Ecto neural progenitor cell (in vitro differentiated cells): Measurements from ENCODE around the gene CRB1.

Experiments used
- DNase-seq: peaks from one replicate; pipeline ENCODE4 v3.0.0-alpha.2; 2018; ENCODE audit warnings: low spot score

CRB1 gene

DNA sequence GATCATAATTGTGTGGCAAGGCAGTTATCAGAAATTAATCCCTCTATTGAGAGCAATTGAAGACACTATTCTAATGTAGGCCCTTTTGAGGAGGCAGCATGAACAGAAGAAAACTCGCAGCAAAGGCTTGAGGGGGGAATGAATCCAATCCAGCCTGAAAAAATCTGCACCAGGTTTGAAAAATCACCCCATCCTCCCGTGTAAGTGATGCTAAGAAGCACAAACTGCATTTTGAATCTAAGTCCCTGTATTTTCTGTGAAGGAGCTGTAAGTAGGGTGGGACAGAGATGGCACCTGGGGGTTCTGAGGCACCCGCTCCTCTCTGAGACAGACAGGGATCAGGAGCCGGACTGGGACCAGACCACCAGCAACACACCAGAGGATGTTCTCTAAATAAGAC lies at the start of gene CRB1:
CRB1 (plus strand) TSS at position 241 of the 400 bp plus-strand sequence. CDS start 161 bp downstream, outside the sequence.
- no peak for DNase-seq

DNA sequence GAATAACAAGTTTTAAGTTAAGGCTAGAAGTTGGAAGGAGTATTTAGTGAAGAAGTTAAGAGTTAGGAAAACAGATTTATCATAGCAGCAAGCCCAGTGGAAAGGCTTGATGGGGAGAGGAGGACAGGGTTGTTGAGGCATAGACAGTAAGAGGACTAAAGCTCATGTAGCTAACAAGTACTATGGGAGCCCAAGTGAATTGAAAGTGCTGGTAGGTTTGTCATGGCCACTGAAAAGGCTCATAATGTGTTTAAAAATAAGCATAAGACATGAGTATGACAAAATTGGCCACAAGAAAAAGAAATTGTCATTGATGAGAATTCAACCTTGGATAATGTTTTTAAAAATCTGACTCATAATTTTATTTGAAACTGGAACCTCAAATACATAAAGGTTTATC lies 49.2 kb upstream of the CRB1 start:
- DNase-seq = no peak

DNA sequence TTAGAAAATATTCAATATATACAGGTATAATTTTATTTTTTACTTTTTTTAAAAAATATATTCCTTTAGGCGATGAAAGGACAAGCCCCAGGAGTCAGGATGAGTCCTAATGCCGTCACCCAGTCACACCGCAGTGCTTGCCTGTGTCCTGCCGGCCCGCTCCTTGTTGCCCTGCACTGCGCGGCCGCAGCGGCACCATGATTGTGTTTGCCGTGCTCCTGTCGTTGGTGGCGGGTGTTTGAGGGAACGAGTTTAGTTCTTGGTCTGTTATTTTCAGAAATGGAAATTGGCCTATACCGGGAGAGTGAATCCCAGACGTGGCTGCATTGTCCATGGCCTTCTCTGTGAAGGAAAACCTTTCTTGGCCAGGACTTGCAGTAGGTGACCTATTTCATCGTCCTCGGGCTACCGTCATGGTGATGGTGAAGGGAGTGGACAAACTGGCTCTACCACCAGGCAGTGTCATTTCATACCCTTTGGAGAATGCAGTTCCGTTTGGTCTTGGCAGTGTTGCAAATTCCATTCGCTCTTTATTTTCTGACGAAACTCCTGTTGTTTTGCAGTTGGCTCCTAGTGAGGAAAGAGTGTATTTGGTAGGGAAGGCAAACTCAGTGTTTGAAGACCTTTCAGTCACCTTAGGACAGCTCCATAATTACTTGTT lies 45.9 kb upstream of the CRB1 start:
- DNase-seq = no peak

DNA sequence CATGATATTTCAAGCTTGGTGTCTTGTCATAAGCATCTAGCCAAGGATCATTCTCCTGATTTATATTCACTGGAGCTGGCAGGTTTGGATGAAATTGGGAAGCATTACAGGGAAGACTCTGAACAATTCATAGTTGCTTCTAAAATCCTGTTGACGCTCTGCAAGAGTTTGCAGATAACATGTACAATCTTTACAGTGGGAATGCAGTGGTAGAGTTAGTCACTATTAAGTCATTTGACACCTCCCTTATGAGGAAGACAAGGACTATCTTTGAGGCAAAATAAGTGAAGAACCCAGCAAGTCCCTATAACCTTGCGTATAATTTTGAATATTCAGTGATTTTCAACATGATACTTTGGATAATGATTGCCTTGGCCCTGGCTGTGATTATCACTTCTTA lies 45.3 kb upstream of the CRB1 start:
- no peak for DNase-seq

- DNase-seq = no peak
Measured at GRCh38 chr1:197224160-197224559, 43.9 kb upstream of the CRB1 start.

DNA sequence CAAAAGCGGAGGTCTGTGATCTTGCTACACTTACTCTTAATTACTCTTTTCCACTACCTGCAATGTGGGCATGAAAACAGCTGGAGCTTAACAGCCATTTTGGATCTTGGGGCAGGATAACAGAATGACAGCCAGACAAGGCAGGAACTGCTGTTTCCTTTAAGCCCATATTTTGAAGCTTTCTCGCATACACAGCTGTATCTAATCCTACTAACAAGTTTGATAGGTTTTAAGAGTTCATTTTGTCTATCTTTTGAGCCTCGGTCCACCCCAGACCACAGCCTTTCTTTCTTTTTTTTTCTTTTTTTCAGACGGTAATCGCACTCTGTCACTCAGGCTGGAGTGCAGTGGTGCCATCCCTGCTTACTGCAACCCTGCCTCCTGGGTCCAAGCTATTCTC lies 42.4 kb upstream of the CRB1 start:
- no peak for DNase-seq

DNA sequence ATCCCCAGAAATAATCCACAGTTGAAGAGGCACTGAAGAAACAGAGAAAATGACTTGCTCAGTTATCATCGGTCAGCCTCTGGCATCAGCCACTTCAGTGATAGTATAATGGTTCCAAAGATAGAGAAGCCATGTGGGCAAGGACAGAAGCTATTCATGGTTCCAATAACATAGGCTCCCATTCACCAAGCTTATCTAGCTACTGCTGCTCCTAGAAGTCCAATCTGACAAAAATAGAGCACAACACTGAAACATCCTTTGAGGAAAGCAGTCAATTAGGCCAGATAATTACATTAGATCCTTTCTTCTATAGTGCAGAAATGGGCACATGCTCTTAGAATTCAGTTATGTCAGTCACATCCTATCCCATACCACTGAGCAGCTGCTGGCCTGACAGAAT lies 33.5 kb upstream of the CRB1 start:
- no peak for DNase-seq

DNA sequence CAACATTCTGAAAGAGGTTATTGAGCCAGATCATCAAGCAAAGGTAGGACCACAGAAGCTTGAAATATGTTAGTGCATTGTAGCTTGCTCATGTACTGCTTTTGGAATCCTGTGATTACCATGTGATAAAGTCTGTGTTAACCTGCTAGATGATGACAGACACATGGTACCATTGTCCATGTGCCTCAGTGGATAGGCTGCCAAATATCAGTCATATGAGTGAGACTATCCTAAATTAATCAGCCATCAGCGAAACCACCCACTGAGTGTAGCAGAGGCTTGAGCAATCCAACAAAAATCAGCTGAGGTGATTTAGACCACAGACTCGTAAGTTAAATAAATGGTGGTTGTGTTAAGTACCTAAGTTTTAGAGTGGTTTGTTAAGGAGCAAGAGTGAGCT lies 32.7 kb upstream of the CRB1 start:
- no peak for DNase-seq

DNA sequence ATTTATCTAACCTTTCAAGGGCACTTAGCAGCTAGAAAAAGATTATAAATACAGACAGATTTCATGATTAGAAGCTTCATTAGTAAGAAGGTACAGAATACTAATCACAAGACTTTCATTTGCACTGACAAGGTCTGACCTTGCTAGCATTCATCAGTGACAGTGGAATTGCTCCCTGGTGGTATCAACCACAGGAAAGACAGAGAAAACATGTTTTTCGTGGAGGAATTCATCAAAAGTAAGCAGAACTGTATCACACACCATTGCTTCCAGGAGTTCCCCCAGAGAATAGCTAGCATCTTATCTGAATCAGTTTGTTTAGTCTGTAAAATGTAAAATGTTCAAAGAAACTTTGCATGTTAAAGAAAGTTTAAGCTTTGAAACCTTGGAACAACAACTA lies 20.6 kb upstream of the CRB1 start:
- no peak for DNase-seq

GRCh38 chr1:197249324-197249723 lies 18.7 kb upstream of the CRB1 start:
- DNase-seq = no peak

GRCh38 chr1:197250616-197251015 lies 17.4 kb upstream of the CRB1 start:
- DNase-seq = no peak

- no peak for DNase-seq
Measured at GRCh38 chr1:197252973-197253372, 15.1 kb upstream of the CRB1 start.

- no peak for DNase-seq
Measured at GRCh38 chr1:197254866-197255265, 13.2 kb upstream of the CRB1 start.

GRCh38 chr1:197264936-197265567 lies 3.0 kb upstream of the CRB1 start:
- DNase-seq = no peak

DNA sequence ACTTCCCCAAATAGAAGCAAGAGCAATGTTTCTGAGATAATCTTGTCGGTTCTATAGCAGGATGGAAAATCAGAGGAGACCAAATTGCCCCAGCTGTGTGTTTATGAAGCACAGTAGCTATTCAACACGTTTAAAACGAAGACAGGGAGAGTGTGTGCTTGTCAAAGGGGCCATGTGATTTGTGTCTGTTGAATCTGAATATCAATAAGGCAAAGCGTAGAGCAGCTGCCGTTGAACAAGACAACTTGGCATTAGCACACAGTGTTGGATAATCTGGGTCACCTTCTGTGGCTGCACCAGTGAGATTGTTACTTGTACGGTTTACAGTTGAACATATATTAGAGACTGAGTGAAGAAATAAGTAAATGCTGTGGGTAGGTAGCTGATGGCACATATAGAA lies 1.0 kb downstream of the CRB1 start:
- no peak for DNase-seq

DNA sequence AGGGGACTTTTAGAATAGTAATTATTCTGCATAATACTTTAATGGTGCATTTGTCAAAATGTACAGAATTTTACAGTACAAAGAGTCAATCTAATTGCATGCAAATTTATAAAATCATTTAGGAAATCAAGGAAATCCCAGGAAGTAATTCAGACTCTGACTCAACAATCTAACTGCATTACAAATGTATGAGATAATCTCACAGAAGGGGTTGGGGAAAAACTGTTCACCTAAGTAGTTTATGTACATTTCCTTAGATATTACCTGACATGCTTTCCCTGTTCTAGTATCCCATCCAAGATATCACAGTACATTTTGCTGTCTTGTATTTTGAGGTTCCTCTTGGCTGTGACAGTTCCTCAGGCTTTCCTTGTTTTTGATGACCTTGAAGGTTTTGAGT lies 4.7 kb downstream of the CRB1 start:
- no peak for DNase-seq

DNA sequence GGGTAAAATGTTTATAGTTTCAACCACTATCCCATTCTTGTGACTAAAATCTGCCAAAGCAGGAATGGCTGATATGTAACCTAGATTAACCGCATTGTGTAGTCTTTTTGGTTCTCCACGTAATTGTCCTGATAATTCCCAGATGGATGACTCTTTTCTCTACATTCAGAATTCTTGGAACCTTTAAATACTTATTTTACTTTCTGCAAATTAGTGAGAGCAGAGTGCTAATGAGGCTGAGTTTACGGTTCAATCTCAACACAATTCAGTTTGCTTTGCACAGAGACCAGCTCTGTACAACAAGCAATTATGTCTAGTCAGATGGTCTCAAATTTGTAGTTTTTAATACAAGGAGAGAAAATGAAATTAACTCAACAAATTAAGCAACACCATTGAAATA lies 9.1 kb downstream of the CRB1 start:
- DNase-seq = no peak

DNA sequence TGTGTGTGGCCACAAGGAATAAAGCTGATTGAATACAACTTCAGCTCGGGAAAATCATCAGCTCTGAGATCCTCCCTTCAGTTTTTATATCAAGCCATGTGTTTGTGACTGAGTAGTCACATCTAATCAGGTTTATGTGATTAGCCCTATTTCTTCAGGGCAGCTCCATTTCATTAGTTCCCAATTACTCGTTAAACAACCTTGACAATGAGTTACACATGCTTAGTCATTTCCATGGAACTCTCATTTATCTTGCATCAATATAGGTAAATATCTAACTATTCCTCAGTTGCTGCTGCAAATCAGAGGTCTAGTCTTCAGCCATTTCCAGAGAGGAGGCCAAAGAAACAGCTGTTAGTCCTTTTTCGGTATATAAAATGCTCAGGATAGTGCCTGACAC lies 16.3 kb downstream of the CRB1 start:
- DNase-seq = no peak

GRCh38 chr1:197284966-197285365 lies 16.9 kb downstream of the CRB1 start:
- no peak for DNase-seq

- no peak for DNase-seq
Measured at GRCh38 chr1:197285526-197286205, 17.6 kb downstream of the CRB1 start.

DNA sequence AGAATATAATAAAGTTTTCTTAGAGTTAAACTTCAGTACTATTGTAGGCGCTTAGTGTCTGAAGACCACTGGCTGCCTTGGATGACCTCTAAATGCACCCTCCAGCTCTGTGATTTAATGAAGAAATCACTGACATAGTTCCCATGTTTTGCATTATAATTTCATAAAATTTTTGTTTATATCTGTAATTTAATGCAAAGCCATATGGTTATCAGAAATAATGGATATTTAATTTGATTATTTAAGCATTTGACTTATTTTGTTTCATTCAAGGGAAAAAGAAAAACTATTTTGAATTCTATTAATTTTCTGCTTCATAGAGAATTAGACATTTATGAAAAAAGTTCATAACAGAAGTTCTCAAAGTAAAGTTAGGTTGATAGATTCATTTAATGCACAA lies 18.6 kb downstream of the CRB1 start:
- DNase-seq = no peak

DNA sequence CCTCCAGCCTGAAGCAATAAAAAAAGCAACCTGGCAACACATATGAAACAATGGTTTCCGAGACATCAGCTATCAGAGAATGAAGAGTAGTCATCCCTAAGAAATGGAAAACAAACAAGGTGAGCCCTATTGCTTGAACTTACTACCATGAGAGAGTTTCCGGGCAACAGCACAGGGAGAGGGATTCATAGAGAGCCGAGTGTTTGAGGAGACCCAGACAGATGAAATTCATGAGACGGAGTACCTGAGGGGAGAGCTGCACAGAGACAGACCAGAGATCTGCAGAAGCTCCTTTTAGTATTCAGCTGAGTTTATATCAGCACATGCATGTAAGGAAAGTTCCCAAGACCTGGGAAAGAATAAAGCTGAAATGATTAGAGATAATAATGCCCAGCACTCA lies 19.8 kb downstream of the CRB1 start:
- no peak for DNase-seq

- no peak for DNase-seq
Measured at GRCh38 chr1:197302775-197303174, 34.7 kb downstream of the CRB1 start.

- DNase-seq = no peak
Measured at GRCh38 chr1:197303463-197303862, 35.4 kb downstream of the CRB1 start.
